Measurements from ENCODE around the gene CNTNAP2. TPM values are rescaled to one million over a fixed set of nuclear protein-coding genes. Genes with fewer than 3 reads are reported as not detected.
A peak's percentile ranks its signal among the peaks of the same experiment; 100 is the strongest.
"Not testable (repeated sequence)": the region's sequence is repeated elsewhere in the genome, so short reads cannot be mapped to it uniquely, and the experiment has no call there.

CNTNAP2 gene
- polyA plus RNA-seq, 3 donors from 2014 or later, result 0.94 to 1.1 TPM; not detected in 1

- H3K4me3 Mint-ChIP-seq, result no peak overlapping the region
- peaks cover 0 to 2% (median 0%) of the 10 kb centered on the region in 6 donors for H3K9me3 Mint-ChIP-seq
Observed at GRCh38 chr7:148289630-148290029, 2173.0 kb downstream of the CNTNAP2 start.

GRCh38 chr7:148290538-148290937, 2173.9 kb downstream of the CNTNAP2 start:
- DNase-seq, result no peak
- H3K9me3 Mint-ChIP-seq, result peaks cover 0 to 2% (median 0%) of the 10 kb centered on the region in 6 donors

More at GRCh38 chr7:148289630-148290029, 2173.0 kb downstream of the CNTNAP2 start:
- no peak overlapping the region for H3K27ac Mint-ChIP-seq
- H3K4me1 Mint-ChIP-seq, result no peaks in the 10 kb centered on the region
- no peaks in the 10 kb centered on the region for H3K36me3 Mint-ChIP-seq
- DNase-seq, result no peak
- H3K27me3 Mint-ChIP-seq (ENCODE audit: low read depth in 3 of 3), result peaks cover 0 to 4% (median 4%) of the 10 kb centered on the region in 3 donors

GRCh38 chr7:148291799-148292198, 2175.2 kb downstream of the CNTNAP2 start:
- Mint-ChIP-seq H3K4me1 (no peaks in the 10 kb centered on the region), H3K9me3 (peaks cover 0 to 2% (median 0%) of the 10 kb centered on the region in 6 donors), H3K27me3 (ENCODE audit: low read depth in 3 of 3) (peaks cover 0 to 4% (median 2%) of the 10 kb centered on the region in 3 donors), H3K4me3 (no peak overlapping the region), H3K36me3 (no peaks in the 10 kb centered on the region), H3K27ac (no peak overlapping the region)
- DNase-seq, result no peak

More at GRCh38 chr7:148290538-148290937, 2173.9 kb downstream of the CNTNAP2 start:
- Mint-ChIP-seq H3K27ac (no peak overlapping the region), H3K4me1 (no peaks in the 10 kb centered on the region), H3K27me3 (ENCODE audit: low read depth in 3 of 3) (peaks cover 0 to 4% (median 2%) of the 10 kb centered on the region in 3 donors), H3K36me3 (no peaks in the 10 kb centered on the region), H3K4me3 (no peak overlapping the region)

DNA sequence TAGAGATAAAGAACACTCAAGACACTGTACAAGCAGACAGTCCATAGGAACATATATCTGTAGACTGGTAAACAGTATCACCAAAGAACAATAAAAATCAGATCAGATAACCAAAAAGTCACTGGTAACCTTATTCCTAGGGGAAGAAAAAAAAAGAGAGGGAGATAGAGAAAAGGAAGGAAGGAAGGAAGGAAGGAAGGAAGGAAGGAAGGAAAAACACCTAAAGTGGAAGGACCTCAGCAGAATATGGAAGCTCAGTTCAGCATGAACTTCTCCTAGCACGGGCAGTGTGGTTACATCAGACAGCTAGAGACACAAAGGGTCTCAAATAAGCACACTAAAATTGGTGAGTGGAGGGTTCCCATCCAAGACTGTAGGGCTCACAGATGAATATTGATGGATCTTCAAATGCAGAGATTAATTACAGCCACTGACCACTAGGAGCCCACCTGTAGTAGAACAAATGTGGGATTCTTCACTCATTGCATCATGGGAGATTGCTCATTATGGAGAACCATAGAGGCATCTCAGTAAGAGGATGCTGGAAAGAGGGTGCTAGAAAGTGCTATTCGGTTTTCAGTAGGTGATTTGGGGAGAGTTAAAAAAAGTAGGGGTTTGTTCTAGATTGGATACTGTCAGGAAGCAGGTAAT, 2180.5 kb downstream of the CNTNAP2 start:
- peaks cover 0 to 8% (median 6%) of the 10 kb centered on the region in 3 donors for H3K27me3 Mint-ChIP-seq (ENCODE audit: low read depth in 3 of 3)
- peaks cover 0 to 1% (median 0%) of the 10 kb centered on the region in 6 donors for H3K9me3 Mint-ChIP-seq
- H3K4me3 Mint-ChIP-seq, result no peak overlapping the region
- H3K36me3 Mint-ChIP-seq, result no peaks in the 10 kb centered on the region
- no peaks in the 10 kb centered on the region for H3K4me1 Mint-ChIP-seq
- no peak overlapping the region for H3K27ac Mint-ChIP-seq
- DNase-seq, result no peak

DNA sequence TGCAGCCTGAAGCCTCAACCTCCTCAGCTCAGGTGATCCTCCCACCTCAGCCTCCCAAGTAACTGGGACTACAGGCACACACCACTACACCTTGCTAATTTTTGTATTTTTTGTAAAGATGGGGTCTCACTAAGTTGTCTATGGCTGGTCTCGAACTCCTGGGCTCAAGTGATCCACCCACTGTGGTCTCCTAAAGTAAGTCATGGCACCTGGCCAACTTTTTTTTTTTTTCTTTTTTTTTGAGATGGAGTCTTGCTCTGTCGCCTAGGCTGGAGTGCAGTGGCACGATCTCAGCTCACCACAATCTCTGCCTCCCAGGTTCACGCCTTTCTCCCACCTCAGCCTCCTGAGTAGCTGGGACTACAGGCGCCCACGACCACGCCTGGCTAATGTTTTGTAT, 2182.2 kb downstream of the CNTNAP2 start:
- not testable (repeated sequence) for H3K36me3 Mint-ChIP-seq; H3K27me3 Mint-ChIP-seq (ENCODE audit: low read depth in 3 of 3); H3K9me3 Mint-ChIP-seq; H3K4me1 Mint-ChIP-seq; DNase-seq; H3K4me3 Mint-ChIP-seq; H3K27ac Mint-ChIP-seq

DNA sequence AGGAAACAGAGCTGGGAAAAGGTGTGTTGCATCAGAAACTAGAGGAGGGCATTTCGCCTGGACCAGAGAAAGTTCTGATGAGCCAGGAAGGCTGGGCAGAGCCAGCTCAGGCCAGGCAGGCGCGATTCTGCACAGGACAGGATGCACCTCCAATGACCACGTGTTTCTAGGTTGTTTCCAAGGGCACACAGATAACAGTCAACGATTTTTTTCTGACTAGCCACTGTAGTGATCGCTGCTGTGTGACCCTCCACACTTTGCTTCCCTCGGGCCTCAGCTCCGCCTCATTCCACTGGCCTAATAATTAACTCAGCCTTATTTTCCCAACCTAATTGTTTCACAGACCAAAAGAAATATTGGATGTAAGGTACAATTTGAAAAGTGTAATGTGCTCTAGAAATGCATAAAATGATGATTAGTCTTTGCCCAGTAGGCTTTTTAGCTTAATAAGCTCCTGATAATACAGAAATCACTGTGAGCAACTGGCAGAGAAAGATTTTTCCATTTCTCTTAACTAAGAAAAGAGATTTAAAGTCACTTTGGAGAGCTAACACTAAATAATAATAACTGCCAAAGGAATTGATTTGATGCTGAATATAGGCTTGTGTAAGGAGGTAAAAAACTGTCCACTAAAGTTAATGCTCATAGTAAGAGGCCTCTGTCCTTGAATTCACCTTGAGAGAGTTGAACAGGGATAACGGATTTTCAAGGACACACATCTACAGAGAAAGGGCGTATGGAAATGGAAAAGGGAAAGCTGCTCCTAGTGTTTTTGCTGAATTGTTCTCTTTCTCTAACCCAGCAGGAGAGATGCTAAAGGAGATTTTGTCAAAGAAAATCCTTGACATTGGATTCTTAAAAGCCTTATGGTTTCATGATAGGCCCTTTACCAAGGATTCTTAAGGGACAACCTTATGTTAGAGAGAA, 2183.0 kb downstream of the CNTNAP2 start:
- H3K27me3 Mint-ChIP-seq (ENCODE audit: low read depth in 3 of 3), result peaks cover 0 to 6% (median 6%) of the 10 kb centered on the region in 3 donors

DNA sequence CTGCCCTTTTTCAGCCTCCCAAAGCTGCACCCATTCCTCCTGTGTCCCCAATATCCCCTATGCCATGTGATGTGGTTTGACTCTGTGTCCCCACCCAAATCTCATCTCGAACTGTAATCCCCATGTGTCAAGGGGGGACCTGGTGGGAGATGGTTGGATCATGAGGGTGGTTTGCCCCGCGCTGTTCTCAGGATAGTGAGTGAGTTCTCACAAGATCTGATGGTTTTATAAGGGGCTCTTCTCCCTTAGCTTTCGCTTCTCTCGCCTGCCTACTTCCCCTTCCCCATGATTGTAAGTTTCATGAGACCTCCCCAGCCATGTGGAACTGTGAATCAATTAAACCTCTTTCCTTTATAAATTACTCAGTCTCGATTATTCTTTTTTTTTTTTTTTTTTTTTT, 2185.8 kb downstream of the CNTNAP2 start:
- not testable (repeated sequence) for H3K9me3 Mint-ChIP-seq; H3K4me3 Mint-ChIP-seq; H3K27me3 Mint-ChIP-seq (ENCODE audit: low read depth in 3 of 3); H3K27ac Mint-ChIP-seq; DNase-seq; H3K36me3 Mint-ChIP-seq
- peaks cover 9 to 30% of the 10 kb centered on the region in 2 donors for H3K4me1 Mint-ChIP-seq

More for the DNA sequence above, 2183.0 kb downstream of the CNTNAP2 start:
- Mint-ChIP-seq H3K4me1 (peaks cover 4 to 16% of the 10 kb centered on the region in 2 donors), H3K4me3 (no peak overlapping the region), H3K27ac (no peak overlapping the region), H3K9me3 (peaks cover 0 to 1% (median 0%) of the 10 kb centered on the region in 6 donors), H3K36me3 (no peaks in the 10 kb centered on the region)
- DNase-seq, result no peak

DNA sequence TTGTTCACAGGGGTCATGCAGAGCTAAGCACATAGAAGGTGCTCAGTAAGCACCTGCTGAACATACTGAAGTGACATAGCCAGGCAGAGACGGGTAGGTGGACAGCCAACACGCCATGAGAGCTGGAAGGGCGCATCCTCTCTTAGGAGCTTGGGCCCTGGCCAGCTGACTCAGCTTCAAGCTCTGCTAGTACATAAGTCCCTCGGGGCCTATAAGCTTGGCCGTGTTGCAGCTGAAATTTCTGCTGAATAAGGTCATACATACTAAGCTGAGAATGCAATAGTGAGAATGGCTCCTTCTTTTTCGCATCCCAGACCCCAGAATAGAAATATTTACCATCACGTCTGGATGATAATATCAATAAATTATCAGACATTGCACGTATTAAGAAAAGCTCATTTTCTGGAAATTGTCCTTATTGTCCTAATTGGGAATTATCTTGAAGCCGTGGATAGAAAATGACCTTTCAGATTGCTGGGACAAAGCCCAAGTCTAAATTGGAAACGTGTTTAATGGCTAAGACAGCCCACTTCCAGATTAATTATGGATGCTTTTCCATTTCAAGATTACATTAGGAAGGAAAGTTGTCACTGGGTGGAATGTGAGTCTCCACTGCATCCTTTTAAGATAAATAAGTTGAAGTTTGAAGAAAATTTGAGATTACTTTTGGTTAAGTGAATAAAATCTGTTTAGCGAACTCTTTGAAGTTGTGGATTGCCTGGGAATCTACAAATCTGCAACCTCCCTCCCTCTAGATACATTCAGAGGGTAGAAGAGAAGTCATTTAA, 2186.9 kb downstream of the CNTNAP2 start:
- no peak for DNase-seq
- Mint-ChIP-seq H3K27me3 (ENCODE audit: low read depth in 3 of 3) (peaks cover 0 to 6% (median 2%) of the 10 kb centered on the region in 3 donors), H3K27ac (peak overlapping the region in 1 of 6 donors; percentile 40), H3K9me3 (peaks cover 0 to 1% (median 0%) of the 10 kb centered on the region in 6 donors), H3K4me3 (peak overlapping the region in 3 of 5 donors; percentile 13 to 53 (median 43)), H3K4me1 (peaks cover 9 to 30% of the 10 kb centered on the region in 2 donors), H3K36me3 (no peaks in the 10 kb centered on the region)

DNA sequence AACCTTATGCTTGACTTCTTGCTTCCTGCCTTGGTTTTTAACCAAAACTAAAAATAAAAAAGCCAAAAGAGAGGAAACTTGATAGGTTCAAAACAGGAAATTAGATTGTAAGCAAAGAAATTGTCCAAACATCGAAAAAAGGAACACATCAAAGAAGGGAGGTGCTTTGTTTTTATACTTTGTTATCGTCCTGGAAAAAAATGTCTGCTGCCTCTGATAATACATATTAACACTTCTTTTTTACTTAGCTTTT, 2187.4 kb downstream of the CNTNAP2 start:
- DNase-seq, result no peak
- Mint-ChIP-seq H3K4me1 (peaks cover 9 to 30% of the 10 kb centered on the region in 2 donors), H3K27ac (peak overlapping the region in 1 of 6 donors; percentile 40), H3K27me3 (ENCODE audit: low read depth in 3 of 3) (peaks cover 0 to 6% (median 2%) of the 10 kb centered on the region in 3 donors), H3K36me3 (no peaks in the 10 kb centered on the region), H3K4me3 (peak overlapping the region in 3 of 5 donors; percentile 13 to 53 (median 43)), H3K9me3 (peaks cover 0 to 1% (median 0%) of the 10 kb centered on the region in 6 donors)

GRCh38 chr7:148304456-148304855, 2187.9 kb downstream of the CNTNAP2 start:
- Mint-ChIP-seq H3K9me3 (peaks cover 0 to 1% (median 0%) of the 10 kb centered on the region in 6 donors), H3K27me3 (ENCODE audit: low read depth in 3 of 3) (peaks cover 0 to 6% (median 2%) of the 10 kb centered on the region in 3 donors), H3K36me3 (no peaks in the 10 kb centered on the region), H3K27ac (peak overlapping the region in 1 of 6 donors; percentile 40), H3K4me1 (peaks cover 9 to 30% of the 10 kb centered on the region in 2 donors), H3K4me3 (peak overlapping the region in 1 of 5 donors; percentile 53)
- DNase-seq, result no peak

GRCh38 chr7:148306759-148307158, 2190.2 kb downstream of the CNTNAP2 start:
- peaks cover 9 to 30% of the 10 kb centered on the region in 2 donors for H3K4me1 Mint-ChIP-seq
- no peak overlapping the region for H3K4me3 Mint-ChIP-seq
- H3K36me3 Mint-ChIP-seq, result no peaks in the 10 kb centered on the region
- H3K9me3 Mint-ChIP-seq, result no peaks in the 10 kb centered on the region
- no peaks in the 10 kb centered on the region for H3K27me3 Mint-ChIP-seq (ENCODE audit: low read depth in 3 of 3)
- DNase-seq, result no peak
- H3K27ac Mint-ChIP-seq, result no peak overlapping the region

DNA sequence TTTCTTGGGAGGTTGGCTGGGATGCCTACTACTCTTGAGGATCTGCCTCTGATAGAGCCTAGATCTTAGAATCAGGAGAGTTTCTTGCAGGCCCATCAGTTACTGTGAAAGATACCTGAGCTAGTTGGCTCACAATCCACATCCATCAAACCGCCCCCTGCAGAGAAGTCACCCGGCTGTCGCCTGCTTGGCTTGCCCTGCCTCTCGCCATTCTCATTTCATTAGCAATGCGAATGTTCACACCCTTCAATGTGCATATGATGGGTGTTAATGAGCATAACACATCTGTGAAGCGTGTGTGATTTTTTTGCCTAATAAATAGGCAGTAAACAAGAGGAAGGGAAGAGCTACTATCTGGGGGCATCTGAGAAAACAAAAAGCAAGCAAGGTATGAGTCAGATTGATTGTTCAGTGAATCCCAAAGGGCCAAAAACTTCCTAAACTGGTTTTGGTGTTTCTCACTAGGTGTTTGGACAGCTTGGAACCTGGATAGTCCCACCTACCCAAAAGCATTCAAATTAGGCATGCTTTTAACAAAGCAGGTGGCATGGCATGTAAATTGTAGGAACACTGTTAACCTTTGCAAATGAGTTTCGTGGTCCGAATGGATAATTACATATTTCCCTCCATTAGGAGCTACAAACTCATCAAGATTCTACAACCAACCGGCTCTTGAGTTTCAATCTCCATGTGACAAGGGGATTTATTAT, 2201.7 kb downstream of the CNTNAP2 start:
- no peak for DNase-seq
- Mint-ChIP-seq H3K4me3 (no peak overlapping the region), H3K9me3 (peaks cover 0 to 5% (median 0%) of the 10 kb centered on the region in 6 donors), H3K27me3 (ENCODE audit: low read depth in 3 of 3) (no peaks in the 10 kb centered on the region), H3K4me1 (peaks cover 6 to 16% of the 10 kb centered on the region in 2 donors), H3K27ac (no peak overlapping the region), H3K36me3 (no peaks in the 10 kb centered on the region)

GRCh38 chr7:148318838-148319237, 2202.2 kb downstream of the CNTNAP2 start:
- Mint-ChIP-seq H3K27me3 (ENCODE audit: low read depth in 3 of 3) (no peaks in the 10 kb centered on the region), H3K36me3 (no peaks in the 10 kb centered on the region), H3K4me1 (peaks cover 9 to 21% of the 10 kb centered on the region in 2 donors), H3K27ac (no peak overlapping the region), H3K4me3 (no peak overlapping the region), H3K9me3 (peaks cover 0 to 5% (median 0%) of the 10 kb centered on the region in 6 donors)
- DNase-seq, result no peak

All from immature natural killer cell (primary cell).